Retinal pigment epithelial cell (primary cell): ENCODE results near the gene ATRNL1.
A peak's percentile ranks its signal among the peaks of the same experiment; 100 is the strongest.
"Not testable (repeated sequence)": the region's sequence is repeated elsewhere in the genome, so short reads cannot be mapped to it uniquely, and the experiment has no call there.

ENCODE experiments used
- DNase-seq: peaks from one replicate; pipeline ENCODE4 v3.0.0-alpha.2; 2010; ENCODE audit warnings: low read depth
- H3K4me3 ChIP-seq: 2 replicates; pipeline ENCODE4 v1.5.1; 2011; ENCODE audit warnings: mild to moderate bottlenecking, low read length, control low read depth, moderate library complexity
- CTCF ChIP-seq: conservative IDR thresholded peaks from 2 replicates; pipeline ENCODE4 v1.5.1; 2011; ENCODE audit warnings: low read depth, low read length, control low read depth, inconsistent platforms

The ATRNL1 gene

GRCh38 chr10:115441907-115442545, 348.9 kb downstream of the ATRNL1 start:
- TF ChIP-seq CTCF: peak; percentile 21
- no peak overlapping the region for H3K4me3 ChIP-seq
- DNase-seq: no peak

- H3K4me3 ChIP-seq: no peak overlapping the region
- DNase-seq: no peak
- TF ChIP-seq CTCF: no peak
These were observed 363.6 kb downstream of the ATRNL1 start for GRCh38 chr10:115456812-115457211.

- H3K4me3 ChIP-seq: no peak overlapping the region
- DNase-seq: no peak
- TF ChIP-seq CTCF: no peak
These were observed 390.1 kb downstream of the ATRNL1 start for GRCh38 chr10:115483294-115483693.

GRCh38 chr10:115491526-115492140, 398.5 kb downstream of the ATRNL1 start:
- H3K4me3 ChIP-seq: no peak overlapping the region
- no peak for TF ChIP-seq CTCF
- DNase-seq: no peak

- DNase-seq: no peak
- TF ChIP-seq CTCF: no peak
- H3K4me3 ChIP-seq: no peak overlapping the region
These were observed 410.4 kb downstream of the ATRNL1 start for GRCh38 chr10:115503546-115503945.

- TF ChIP-seq CTCF: no peak
- H3K4me3 ChIP-seq: no peak overlapping the region
- DNase-seq: no peak
These were observed 421.7 kb downstream of the ATRNL1 start for GRCh38 chr10:115514895-115515294.

GRCh38 chr10:115525141-115525540, 432.0 kb downstream of the ATRNL1 start:
- H3K4me3 ChIP-seq: no peak overlapping the region
- TF ChIP-seq CTCF: no peak
- no peak for DNase-seq

GRCh38 chr10:115527682-115528081, 434.5 kb downstream of the ATRNL1 start:
- not testable (repeated sequence) for H3K4me3 ChIP-seq, DNase-seq

- H3K4me3 ChIP-seq, DNase-seq: not testable (repeated sequence)
These were observed 443.2 kb downstream of the ATRNL1 start for GRCh38 chr10:115536401-115536800.
